GM19238 (cell line): Measurements from ENCODE around the gene SPTB.

ENCODE experiments used
- DNase-seq: peaks from one replicate; pipeline ENCODE4 v3.0.0; 2011; ENCODE audit warnings: low spot score; ENCODE audit not compliant: insufficient read length

SPTB gene

DNA sequence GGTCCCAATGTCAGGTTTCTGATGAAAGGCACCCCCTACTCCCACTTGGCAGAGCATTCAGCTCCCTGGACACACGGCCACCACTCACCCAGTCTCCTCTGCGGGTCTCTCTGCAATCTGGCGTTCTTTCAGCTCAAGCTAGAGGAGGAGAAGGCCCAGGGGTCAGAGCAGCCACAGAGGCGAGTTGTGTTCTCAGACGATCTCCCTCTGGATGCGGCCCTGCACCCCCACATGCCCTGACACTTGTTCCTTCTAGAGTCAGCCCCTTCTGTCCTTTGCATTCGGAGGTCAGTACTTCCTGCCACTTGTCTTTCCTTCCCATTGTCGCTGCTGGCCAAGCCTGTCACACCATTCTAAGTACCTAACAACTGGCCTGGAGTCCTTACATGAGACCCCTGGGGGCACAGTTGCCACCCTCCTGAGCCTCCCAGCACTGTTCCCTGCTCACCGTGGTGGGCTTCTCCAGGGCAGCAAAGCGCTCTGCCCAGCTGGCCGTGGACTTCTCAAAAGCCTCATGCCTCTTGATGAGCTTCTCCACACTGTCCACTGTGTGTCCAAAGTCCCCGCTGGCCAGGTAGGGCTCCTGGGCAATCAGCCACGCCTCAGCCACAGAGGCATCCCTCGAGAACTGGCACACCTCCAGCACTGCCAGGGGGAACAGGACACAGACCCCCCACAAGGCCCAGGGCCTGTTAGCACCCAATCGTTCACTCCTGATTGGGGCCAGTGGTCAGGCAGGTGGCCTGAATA lies 112.3 kb downstream of the SPTB start:
- no peak for DNase-seq

DNA sequence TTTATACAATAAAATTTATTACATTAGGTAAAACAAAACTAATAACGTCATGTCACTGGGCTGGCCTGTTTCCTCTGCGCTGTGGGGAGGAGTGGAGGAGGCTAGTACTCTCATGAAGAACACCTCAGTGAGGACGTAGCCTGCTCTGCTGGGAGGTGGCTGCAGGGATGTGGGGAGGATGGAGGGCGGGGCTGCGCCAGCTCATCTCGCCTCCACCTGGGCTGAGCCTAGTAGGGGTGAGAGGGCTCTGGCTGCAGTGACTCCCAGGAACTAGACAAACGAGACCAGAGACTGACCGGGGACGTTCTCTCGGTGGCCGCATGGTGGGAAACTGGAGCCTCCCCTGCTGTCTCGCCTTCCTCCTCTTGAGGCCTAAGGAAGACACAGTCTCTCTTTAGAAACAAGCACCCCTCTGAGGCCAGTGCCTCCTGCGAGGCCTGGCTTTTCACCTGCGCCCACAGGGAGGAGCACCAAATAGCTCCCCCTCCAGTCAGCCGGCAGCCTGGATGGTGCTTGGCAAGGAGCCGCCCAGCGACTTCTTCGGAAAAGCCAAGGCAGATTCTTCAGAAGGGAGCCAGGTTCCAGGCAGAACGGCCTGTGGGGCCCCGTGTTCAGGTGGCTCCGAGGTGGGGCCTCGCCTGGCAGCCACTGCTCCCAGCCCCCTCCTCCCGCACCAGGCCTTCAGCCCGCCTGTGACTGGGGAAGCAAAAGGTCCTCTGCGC lies 113.1 kb downstream of the SPTB start:
- no peak for DNase-seq

DNA sequence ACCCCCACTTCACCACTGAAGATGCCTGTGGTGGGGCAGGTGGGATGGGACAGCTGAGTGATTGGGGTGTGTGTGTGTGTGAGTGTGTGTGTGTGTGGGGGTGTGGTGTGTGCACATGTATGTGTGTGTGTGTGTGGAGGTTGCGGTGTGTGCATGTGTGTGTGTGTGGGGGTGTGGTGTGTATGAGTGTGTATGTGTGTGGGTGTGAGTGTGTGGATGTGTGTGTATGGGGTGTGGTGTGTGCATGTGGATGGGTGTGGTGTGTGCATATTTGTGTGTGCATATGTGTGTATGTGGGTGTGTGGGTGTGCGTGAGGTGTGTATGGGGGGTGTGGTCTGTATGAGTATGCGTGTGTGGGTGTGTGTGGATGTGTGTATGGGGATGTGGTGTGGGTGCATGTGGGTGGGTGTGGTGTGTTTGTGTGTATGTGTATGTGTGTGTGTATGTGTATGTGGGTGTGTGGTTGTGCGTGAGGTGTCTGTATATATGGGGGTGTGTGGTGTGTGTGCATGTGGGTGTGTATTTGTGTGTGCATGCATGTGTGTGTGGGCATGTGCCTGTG lies 113.9 kb downstream of the SPTB start:
- no peak for DNase-seq

DNA sequence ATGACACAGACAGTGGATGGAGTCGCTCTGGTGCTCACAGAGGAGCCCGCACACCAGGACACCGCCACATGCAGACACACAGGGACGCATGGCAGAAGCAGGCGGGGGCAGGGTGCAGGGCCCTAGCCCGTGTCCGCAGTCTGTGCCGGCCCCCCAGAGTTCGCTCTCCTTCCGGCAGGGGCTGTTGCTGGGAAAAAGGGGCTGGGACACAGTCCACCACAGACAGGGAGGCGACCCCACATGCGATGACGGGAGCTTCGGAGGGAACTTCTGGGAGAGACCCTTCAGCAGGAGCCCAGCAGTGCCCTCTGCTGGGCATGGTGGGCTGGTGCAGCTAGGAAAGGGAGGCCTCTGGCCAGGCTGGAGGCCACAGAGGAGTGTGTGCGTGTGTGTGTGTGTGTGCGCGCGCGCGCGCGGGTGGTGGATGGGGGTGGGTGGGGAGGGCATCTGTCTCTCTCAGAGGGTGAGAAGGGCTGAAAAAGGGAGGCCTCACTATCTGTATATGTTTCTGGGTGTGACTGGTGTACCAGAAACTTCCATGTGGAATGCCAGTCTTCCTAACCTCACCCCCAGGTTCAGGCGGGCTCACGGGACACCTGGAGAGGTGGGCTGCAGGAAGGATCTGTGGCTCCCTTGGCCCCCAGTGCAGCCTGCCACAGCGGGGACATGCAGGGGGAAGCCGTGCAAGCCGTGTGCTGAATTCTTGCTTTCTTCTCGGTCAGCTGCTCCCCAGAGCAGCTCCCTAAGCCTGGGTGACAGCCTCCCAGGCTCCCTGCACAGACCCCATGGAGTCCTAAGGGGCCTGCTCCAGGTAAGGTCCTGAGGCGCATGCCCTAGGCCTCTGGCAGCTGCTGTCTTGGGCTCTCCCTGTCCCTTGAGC lies 114.8 kb downstream of the SPTB start:
- DNase-seq, result peak; percentile 82

DNA sequence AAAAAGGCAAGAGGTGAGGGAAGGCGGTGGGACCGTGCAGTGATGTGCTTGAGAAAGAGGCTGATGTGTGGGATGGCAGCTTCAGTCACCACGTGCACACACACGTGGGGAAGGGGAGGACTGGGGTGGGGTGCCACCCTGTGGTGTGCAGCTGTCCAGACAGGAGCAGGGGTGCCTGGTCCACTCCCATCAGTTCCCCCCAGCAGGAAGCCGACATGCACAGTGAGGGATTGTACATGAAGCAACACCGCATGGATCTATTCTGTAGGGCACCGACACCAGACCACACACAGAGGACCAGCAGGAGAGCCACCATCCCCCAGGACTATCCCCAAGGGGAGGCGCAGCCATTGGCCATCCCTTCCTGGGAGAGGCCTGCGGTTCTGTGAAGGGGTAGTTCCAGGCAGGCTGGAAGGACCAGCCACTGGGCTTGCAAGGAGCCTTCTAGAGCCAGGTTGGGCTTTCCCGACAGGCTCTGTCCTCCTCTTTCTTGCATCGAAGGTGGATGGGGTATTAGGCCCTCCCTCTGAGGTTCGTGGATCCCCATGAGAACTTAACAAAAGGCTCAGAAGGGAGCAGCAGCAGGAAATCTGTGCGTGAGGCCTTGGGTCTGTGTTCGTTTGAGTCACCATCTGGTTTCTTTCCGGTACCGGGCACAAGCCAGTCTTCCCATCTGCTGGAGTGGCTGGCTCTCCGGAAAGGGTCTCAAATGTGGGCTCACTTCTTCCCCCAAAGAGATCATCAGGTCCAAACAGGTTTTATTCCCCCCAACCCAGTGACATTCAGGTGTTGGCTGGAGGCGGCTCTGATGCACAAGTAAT lies 115.7 kb downstream of the SPTB start:
- no peak for DNase-seq

DNA sequence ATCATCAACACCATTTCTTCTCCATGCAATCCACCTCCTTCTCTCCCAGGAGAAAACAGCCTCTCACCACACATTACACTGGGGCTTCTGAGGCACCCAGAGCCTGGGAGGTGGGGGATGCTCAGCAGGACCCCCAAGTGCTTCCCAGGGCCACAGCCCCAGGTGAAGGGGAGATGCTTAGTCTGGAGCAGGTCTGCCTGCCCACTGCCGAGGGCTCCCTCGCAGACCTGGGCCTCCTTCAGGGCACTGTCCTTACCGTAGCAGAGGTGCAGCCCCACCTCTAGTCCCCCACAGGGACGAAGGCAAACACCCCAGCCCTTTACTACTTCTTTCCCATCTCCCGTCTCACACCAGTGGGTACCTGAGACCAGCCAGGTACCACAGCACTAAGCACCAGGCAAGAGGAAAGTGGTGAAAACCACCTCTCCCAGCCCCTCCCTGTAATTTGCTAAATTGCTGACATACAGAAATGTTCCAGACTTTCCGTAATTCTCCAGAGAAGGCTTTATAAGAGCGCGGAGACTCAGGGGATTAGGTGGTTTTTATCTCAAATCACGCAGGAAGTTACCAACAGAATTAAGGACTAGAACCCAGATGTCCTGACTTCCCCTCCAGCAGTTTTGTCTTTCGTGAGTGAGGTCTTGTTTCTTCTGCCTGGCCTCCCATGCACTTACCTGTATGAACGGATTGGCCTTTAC lies 116.5 kb downstream of the SPTB start:
- DNase-seq, result no peak

DNA sequence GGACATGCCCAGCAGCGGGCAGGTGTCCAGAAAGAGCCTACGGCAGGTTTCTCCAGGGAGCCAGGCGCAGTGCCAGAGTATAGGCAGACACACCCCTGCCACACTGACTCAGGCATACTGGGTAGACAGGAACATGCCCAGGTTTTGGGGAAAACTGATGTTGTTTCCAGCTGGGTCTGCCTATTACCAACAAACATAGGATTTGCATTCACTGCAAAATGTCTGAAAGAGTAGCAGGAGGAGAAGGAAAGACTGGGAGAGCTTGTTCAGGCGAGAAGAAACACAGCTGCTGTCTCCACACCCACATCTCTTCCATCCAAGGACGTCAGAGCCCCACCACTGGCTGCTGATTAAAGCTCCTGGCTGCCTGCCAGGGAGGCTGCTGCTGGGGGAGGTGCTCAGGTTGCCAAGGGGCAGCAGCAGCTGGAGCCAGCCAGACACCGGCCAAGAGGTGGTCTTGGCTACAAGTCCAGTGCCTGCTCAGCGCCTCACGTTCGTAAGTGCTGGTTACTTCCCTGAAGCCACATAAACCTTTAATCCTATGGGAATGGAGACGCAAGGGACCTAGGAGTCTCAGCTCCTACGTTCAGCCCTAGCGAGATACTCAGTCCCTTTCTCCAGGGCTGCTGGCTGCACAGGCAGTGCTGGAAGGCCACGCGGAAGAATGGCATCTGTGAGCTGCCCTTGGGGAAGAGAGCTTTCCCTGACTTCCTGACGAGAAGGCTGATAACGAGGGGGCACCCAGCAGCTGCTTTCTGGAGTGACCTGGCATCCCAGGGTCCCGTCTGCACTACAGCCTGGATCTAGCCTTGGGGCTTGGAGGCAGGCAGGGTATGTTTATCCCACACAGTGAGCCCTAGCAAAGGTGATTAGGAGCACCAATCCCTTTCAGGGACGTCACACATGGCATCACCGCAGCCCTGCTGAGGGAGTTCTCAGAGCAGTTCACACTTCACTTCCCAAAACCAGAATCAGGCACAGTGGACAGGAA lies 117.4 kb downstream of the SPTB start:
- no peak for DNase-seq

DNA sequence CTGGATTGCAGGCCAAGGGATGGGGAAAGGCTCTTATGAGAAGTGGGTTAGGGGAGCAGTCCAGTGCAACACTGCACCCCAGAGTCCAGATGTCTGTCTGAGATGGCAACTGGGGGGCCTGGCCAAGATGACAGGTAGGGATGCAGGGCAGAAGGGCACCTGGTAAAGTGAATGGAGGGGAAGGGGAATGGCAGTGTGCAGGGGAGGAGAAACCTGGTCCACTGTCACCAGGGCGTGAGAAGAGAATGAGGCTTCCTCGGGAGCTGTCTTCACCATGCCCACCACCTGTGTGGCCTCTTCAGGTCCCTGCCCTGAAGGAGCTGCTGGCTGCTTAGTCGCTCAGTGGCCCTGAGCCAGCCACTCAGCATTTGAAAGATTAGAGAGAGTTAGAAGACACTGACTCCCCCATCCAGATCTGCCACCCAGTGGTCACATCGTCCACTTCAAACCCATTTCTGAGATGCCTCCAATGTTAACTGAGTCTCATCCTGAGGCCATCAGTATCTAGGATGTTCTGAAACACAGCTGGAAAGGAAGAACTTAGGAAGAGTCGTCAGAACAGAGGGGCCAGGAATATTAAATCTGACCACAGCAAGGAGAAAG lies 118.2 kb downstream of the SPTB start:
- DNase-seq, result no peak

DNA sequence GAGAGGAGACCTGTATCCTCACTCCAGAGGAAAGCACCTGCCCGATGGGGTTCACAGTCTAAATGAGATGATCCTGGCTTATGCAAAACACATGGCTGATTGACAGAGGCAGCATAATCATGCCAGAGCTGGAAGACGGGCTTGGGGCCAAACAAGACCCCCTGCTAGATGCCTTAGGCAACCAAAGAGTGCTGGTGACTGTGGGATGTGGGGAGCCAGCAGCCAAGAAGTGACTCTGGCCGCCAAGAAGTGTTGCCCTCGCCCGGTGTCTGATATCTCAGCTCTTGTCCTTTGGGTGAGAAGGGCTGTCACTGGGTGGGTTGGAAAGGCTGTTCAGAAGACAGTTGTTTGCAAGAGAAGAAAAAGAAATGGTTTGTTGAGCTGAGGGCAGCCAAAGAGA lies 118.8 kb downstream of the SPTB start:
- DNase-seq, result no peak

DNA sequence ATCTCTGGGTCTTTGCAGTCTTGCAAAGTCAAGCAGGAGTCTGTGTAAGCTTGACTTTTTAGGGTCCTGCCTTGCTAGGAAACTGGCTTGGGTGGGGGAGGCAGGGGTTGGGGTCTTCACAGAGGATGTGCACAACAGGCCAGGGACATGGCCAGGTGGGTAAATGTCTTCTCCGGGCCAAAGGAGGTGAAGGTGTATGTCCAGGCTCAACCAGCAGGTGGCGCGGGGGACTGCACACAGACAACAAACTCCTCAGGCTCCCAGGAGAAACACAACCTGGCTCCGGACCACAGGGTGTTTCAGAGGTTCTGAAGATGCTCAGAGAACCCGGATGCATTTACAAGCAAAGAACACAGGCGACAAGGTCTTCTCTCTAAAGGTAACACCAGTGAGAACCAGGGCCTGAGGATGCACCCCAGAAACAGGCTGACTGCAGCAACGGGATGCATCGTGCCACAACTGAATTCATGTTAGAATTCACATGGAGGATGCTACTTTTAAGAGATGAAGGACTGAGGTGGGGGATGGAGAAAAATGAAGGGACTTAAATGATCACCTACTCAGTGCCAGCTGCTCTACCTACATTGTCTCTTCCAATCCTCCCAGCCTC lies 119.5 kb downstream of the SPTB start:
- peak; percentile 69 for DNase-seq

DNA sequence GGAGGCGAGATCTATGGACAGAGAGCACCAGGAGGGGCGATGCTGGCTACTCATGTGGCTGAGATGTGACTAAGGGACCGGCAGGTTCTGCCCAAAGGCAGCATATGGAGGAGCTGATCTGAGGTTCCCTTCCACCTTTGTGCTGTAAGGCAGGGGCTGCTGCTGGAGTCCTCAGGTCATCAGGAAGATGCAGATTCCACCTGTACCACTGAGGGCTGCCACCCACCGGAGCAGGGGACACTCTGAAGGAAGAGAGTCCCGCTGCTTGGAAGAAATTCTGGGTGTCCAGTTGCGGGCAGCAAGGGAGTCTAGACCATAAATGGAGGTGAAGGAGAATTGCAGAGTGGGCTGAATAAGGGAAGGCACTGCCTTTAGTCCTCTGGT lies 120.2 kb downstream of the SPTB start:
- DNase-seq, result no peak

DNA sequence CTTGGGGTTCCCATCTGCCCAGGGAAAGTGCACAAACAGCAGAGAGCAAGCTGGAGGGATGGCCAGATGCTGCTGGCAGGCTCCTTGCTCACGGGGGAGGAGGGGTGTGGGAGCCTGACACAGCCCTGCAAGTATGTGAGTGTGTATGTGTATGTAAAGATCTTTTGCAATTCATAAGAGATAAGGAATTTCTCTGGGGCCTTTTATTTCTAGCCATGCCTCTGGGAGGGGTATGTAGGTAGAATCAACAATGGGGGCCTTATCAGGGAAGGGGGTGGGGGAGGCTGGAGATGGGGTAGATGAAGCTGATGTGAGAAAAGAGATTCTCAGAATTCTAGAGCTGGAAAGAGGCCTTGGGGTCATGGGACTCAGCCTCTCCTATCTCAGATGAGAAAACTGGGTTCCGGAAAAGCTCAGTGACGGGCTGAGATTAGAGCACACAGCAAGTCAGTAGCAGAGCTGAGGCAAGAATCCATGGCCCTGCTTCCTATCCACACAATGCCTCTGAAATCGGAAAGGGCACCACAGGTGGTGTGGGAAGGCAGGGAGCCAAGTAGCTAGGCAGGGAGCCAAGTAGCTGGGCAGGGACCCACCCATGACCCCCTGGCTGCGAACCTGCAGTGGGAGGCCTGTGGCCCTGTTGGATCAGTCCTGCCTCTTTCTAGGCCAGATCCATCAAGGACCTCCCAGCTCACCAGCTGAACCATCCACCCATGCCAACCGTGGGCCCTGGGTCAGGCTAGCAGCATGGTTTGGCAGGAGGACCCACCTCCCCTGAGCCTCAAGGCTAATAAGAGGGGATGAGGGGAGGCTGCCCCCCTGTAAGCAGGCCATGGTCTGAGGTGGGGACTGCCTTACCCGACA lies 120.8 kb downstream of the SPTB start:
- no peak for DNase-seq

DNA sequence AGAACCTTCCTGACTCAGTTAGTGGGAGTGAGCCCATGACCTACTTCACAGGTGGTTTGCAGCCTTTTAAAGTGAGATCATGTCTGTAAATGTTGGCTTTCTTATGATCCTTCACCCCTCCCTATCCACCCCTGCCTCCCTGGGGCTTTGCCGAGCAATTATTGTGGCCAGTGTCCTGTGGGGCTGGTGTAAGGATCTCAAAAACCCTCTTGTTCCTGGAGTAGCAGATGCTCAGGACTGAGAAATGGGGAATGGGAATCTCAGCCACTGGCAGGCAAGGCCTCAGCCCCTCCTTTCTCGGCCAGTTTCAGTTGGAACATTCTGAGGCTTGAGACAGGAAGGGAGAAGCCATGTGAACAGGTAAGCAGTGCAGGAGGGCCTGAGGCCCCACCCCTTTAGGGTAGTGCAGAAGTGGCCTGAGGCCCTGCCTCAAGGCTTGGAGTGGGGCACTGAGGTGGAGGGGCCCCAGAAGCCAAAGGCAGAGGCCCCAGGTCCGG lies 121.6 kb downstream of the SPTB start:
- no peak for DNase-seq

DNA sequence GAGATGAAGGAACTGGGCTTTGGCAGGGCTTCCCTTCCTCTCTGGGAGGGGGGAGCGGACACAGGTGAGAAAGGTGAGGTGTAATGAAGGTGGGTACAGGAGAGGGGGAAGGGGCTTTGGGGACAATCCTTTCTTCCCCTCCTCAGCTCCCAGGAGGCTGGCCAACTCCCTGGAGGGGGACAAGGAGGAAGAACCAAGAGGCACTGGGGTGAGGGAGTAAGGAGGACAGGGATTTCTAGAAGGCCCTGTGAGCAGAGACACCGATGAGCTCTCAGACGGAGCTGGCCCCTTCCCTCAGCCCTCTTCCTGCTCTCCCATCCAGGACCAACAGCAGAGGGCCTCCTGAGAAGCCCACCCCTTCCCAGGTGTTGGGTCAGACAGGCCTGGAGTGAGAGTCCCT lies 122.1 kb downstream of the SPTB start:
- no peak for DNase-seq

DNA sequence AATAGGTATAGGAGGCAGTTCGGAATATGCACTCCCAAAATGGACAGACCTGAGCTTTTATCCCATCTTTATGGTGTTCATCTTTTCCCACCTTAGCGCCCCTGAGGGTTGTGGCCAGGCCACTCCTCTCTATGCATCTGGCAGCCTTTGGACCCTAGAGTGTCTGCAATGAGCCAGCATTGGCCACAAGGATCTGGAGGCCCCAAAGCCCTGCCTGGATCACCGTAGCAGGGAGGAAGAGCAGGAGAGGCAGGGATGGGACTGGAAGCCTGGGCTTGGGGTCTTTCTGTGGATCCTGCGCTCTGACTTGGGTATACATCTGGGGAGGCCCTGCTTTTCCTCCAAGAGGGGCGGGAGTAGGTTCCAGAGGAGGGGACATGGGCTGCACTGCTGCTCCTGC lies 123.0 kb downstream of the SPTB start:
- DNase-seq, result no peak

DNA sequence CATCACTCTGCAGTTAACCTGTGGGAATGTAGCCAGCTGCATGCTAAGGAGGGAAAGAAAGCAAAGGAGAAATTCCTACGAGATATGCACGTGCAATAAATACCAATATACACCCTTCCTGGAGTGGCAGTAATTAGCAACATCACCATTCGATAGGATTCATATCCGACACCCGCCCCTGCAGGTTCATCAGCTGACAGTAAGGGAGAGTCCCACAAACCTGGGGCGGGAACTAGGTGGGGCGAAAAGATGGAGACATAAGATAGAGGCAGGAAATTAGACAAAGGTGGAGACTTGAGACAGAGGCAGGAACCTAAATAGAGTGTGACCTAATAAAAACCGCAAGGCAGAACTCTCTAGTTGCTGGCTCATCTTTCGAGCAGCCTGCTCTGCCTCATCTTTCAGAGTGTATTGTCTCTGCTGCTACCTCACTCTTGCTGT lies 123.9 kb downstream of the SPTB start:
- DNase-seq, result no peak

DNA sequence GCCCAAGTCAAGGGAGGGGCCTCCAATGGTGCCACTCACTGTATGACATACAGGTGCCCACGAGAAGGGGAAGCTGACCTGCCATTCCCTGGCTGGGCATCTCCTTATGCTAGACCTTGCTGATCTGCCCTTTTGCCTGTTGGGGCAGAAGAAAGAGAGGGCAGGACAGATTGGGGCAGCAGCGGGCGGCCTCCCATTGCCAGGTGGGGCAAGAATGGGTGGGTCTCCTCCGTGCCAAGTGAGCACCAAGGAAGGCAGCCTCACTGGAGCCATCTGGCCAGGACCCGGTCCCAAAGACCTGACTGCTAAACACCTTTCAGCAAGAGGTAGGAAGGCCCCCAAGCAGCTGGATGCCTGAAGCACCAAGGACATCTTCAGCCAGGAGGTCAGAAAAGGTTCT lies 125.0 kb downstream of the SPTB start:
- no peak for DNase-seq
